SK-N-SH treated with all-trans-retinoic acid at 6 μM for 48 hours (cell line): ENCODE measurements around the gene PNMA6A.

Experiments
- ARNTL ChIP-seq: fragments of 450-650 bp; formaldehyde crosslinking; IDR thresholded peaks from 2 replicates; pipeline ENCODE4 v1.5.0; 2020; ENCODE audit warnings: low read depth, mild to moderate bottlenecking, moderate library complexity, borderline replicate concordance
- PPARA ChIP-seq: fragments of 250-450 bp; sonication (Bioruptor Pico); IDR thresholded peaks from 2 replicates; pipeline ENCODE4 v1.5.0; 2020; ENCODE audit warnings: mild to moderate bottlenecking, borderline replicate concordance
- RARB ChIP-seq: fragments of 250-450 bp; sonication (Bioruptor Pico); IDR thresholded peaks from 2 replicates; pipeline ENCODE4 v1.8.0; 2021; ENCODE audit warnings: mild to moderate bottlenecking, moderate library complexity
- ZFP3 ChIP-seq: fragments of 250-450 bp; sonication (Bioruptor Pico); IDR thresholded peaks from 2 replicates; pipeline ENCODE4 v1.5.0; 2020; ENCODE audit warnings: mild to moderate bottlenecking, moderate library complexity
- TF ChIP-seq, protein P1 (sequence below): fragments of 250-450 bp; sonication (Bioruptor Pico); IDR thresholded peaks from 2 replicates; pipeline ENCODE4 v1.5.1; 2020; ENCODE audit warnings: low read depth, mild to moderate bottlenecking, moderate library complexity
- TF ChIP-seq, protein P2 (sequence below): fragments of 250-450 bp; sonication (Bioruptor Pico); IDR thresholded peaks from 2 replicates; pipeline ENCODE4 v1.8.0; 2020; ENCODE audit warnings: mild to moderate bottlenecking, moderate library complexity, borderline replicate concordance

DNA sequence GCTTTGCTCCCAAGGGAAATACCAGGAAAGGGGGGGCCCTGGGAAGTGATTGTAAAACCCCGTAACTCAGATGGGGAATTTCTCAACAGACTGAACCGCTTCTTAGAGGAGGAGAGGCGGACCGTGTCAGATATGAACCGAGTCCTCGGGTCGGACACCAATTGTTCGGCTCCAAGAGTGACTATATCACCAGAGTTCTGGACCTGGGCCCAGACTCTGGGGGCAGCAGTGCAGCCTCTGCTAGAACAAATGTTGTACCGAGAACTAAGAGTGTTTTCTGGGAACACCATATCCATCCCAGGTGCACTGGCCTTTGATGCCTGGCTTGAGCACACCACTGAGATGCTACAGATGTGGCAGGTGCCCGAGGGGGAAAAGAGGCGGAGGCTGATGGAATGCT is 15.0 kb upstream of the PNMA6A start:
- TF ChIP-seq ZFP3 (CRISPR knock-in tag) (no peak), RARB (CRISPR knock-in tag) (no peak), PPARA (CRISPR knock-in tag) (no peak), ARNTL (CRISPR knock-in tag) (no peak)
- TF ChIP-seq, protein P1, sequence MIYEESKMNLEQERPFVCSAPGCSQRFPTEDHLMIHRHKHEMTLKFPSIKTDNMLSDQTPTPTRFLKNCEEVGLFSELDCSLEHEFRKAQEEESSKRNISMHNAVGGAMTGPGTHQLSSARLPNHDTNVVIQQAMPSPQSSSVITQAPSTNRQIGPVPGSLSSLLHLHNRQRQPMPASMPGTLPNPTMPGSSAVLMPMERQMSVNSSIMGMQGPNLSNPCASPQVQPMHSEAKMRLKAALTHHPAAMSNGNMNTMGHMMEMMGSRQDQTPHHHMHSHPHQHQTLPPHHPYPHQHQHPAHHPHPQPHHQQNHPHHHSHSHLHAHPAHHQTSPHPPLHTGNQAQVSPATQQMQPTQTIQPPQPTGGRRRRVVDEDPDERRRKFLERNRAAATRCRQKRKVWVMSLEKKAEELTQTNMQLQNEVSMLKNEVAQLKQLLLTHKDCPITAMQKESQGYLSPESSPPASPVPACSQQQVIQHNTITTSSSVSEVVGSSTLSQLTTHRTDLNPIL (CRISPR knock-in tag): no peak
- TF ChIP-seq, protein P2, sequence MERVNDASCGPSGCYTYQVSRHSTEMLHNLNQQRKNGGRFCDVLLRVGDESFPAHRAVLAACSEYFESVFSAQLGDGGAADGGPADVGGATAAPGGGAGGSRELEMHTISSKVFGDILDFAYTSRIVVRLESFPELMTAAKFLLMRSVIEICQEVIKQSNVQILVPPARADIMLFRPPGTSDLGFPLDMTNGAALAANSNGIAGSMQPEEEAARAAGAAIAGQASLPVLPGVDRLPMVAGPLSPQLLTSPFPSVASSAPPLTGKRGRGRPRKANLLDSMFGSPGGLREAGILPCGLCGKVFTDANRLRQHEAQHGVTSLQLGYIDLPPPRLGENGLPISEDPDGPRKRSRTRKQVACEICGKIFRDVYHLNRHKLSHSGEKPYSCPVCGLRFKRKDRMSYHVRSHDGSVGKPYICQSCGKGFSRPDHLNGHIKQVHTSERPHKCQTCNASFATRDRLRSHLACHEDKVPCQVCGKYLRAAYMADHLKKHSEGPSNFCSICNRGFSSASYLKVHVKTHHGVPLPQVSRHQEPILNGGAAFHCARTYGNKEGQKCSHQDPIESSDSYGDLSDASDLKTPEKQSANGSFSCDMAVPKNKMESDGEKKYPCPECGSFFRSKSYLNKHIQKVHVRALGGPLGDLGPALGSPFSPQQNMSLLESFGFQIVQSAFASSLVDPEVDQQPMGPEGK: no peak
